Measurements from ENCODE around the gene OR2F1.

OR2F1 gene

GRCh38 chr7:143953421-143953820, 1.2 kb upstream of the OR2F1 start:
- H3K4me3 ChIP-seq (ENCODE audit: low read depth, low read length): no peak overlapping the region
- in situ Hi-C loops (cut with HindIII; ENCODE audit: low sequenced_read_pairs): no loop called here
- DNase-seq (ENCODE audit: low read depth, low spot score): no peak
- TF ChIP-seq CTCF (IDR thresholded peaks at IDR 0.05; ENCODE audit: low read depth, low read length): no peak

- no peak overlapping the region for H3K4me3 ChIP-seq (ENCODE audit: low read depth, low read length)
- no peak for TF ChIP-seq CTCF (IDR thresholded peaks at IDR 0.05; ENCODE audit: low read depth, low read length)
- DNase-seq (ENCODE audit: low read depth, low spot score): no peak
- in situ Hi-C loops (cut with HindIII; ENCODE audit: low sequenced_read_pairs): no loop called here
Measured at GRCh38 chr7:143954135-143954534, 509 bp upstream of the OR2F1 start.

- H3K4me3 ChIP-seq (ENCODE audit: low read depth, low read length): no peak overlapping the region
- no peak for TF ChIP-seq CTCF (IDR thresholded peaks at IDR 0.05; ENCODE audit: low read depth, low read length)
- no peak for DNase-seq (ENCODE audit: low read depth, low spot score)
- in situ Hi-C loops (cut with HindIII; ENCODE audit: low sequenced_read_pairs): no loop called here
Measured at GRCh38 chr7:143958781-143959180, 4.1 kb downstream of the OR2F1 start.

GRCh38 chr7:143960813-143961610, 6.4 kb downstream of the OR2F1 start:
- TF ChIP-seq CTCF (IDR thresholded peaks at IDR 0.05; ENCODE audit: low read depth, low read length): no peak
- H3K4me3 ChIP-seq (ENCODE audit: low read depth, low read length): no peak overlapping the region
- no peak for DNase-seq (ENCODE audit: low read depth, low spot score)
- in situ Hi-C loops (cut with HindIII; ENCODE audit: low sequenced_read_pairs): no loop called here

- in situ Hi-C loops (cut with HindIII; ENCODE audit: low sequenced_read_pairs): no loop called here
- no peak for TF ChIP-seq CTCF (IDR thresholded peaks at IDR 0.05; ENCODE audit: low read depth, low read length)
- H3K4me3 ChIP-seq (ENCODE audit: low read depth, low read length): no peak overlapping the region
- DNase-seq (ENCODE audit: low read depth, low spot score): no peak
Measured at GRCh38 chr7:143965280-143965679, 10.6 kb downstream of the OR2F1 start.

GRCh38 chr7:143967398-143967797, 12.8 kb downstream of the OR2F1 start:
- in situ Hi-C loops (cut with HindIII; ENCODE audit: low sequenced_read_pairs): no loop called here
- TF ChIP-seq CTCF (IDR thresholded peaks at IDR 0.05; ENCODE audit: low read depth, low read length): no peak
- DNase-seq (ENCODE audit: low read depth, low spot score): no peak
- no peak overlapping the region for H3K4me3 ChIP-seq (ENCODE audit: low read depth, low read length)

All from astrocyte of the spinal cord (primary cell).